ENCODE results near the gene DYNLT2B.

DNA sequence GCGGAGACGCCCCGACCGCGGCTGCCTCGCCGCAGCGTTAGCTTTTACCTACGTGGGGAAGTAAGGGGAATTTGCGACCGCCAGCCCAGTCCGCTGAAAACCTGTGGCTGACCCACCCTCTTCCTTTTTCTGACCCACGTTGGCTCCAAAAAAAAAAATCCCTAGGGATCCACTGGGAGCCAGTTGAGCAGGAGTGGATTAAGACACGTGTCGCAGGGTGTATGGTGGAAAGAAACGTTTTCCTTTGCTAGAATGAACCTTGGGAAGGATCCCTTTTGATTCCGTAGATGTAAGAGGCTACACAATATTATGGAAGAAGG lies 29.9 kb downstream of the DYNLT2B start:
- TF ChIP-seq, protein P1, sequence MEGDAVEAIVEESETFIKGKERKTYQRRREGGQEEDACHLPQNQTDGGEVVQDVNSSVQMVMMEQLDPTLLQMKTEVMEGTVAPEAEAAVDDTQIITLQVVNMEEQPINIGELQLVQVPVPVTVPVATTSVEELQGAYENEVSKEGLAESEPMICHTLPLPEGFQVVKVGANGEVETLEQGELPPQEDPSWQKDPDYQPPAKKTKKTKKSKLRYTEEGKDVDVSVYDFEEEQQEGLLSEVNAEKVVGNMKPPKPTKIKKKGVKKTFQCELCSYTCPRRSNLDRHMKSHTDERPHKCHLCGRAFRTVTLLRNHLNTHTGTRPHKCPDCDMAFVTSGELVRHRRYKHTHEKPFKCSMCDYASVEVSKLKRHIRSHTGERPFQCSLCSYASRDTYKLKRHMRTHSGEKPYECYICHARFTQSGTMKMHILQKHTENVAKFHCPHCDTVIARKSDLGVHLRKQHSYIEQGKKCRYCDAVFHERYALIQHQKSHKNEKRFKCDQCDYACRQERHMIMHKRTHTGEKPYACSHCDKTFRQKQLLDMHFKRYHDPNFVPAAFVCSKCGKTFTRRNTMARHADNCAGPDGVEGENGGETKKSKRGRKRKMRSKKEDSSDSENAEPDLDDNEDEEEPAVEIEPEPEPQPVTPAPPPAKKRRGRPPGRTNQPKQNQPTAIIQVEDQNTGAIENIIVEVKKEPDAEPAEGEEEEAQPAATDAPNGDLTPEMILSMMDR (IDR thresholded peaks at IDR 0.05; ENCODE audit: low read depth, low read length, missing input control): no peak
- no peak for TF ChIP-seq REST (IDR thresholded peaks at IDR 0.05)
- no peak for TF ChIP-seq JUND (IDR thresholded peaks at IDR 0.05)
- TF ChIP-seq, protein P2, sequence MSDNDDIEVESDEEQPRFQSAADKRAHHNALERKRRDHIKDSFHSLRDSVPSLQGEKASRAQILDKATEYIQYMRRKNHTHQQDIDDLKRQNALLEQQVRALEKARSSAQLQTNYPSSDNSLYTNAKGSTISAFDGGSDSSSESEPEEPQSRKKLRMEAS (IDR thresholded peaks at IDR 0.05): no peak
- no peak for TF ChIP-seq SP1 (IDR thresholded peaks at IDR 0.05)

Measured in liver (tissue), 3 donors.